Hepatocyte (in vitro differentiated cells): ENCODE results near the gene GNB3. TPM values are rescaled to one million over a fixed set of nuclear protein-coding genes. Genes with fewer than 3 reads are reported as not detected.
"Not testable (repeated sequence)": the region's sequence is repeated elsewhere in the genome, so short reads cannot be mapped to it uniquely, and the experiment has no call there.

Source experiments
- DNase-seq: peaks from one replicate; pipeline ENCODE4 v3.0.0-alpha.2; 2016; ENCODE audit warnings: low spot score
- H2AFZ ChIP-seq: fragments of 200-600 bp; sonication (generic); 2 replicates; pipeline ENCODE4 v1.6.0; 2016; ENCODE audit warnings: antibody characterized with exemption, mild to moderate bottlenecking
- H3K27ac ChIP-seq: fragments of 200-600 bp; sonication (generic); 2 replicates; pipeline ENCODE4 v1.5.1; 2016; ENCODE audit warnings: mild to moderate bottlenecking
- H3K27me3 ChIP-seq: fragments of 200-600 bp; sonication (generic); 2 replicates; pipeline ENCODE4 v1.6.1; 2016
- H3K36me3 ChIP-seq: fragments of 200-600 bp; sonication (generic); replicated peaks from 2 replicates; pipeline ENCODE4 v1.5.1; 2016; ENCODE audit warnings: low read depth; ENCODE audit not compliant: insufficient read depth
- H3K4me1 ChIP-seq: fragments of 200-600 bp; sonication (generic); 2 replicates; pipeline ENCODE4 v1.5.1; 2016; ENCODE audit warnings: mild to moderate bottlenecking, moderate library complexity; ENCODE audit not compliant: insufficient read depth
- H3K4me2 ChIP-seq: fragments of 200-600 bp; sonication (generic); 2 replicates; pipeline ENCODE4 v1.6.0; 2016
- H3K4me3 ChIP-seq: fragments of 200-600 bp; sonication (generic); 2 replicates; pipeline ENCODE4 v1.5.1; 2016; ENCODE audit warnings: mild to moderate bottlenecking
- H3K79me2 ChIP-seq: fragments of 200-600 bp; sonication (generic); 2 replicates; pipeline ENCODE4 v1.6.0; 2017; ENCODE audit warnings: mild to moderate bottlenecking
- H3K9me2 ChIP-seq: fragments of 200-600 bp; sonication (generic); replicated peaks from 2 replicates; pipeline ENCODE4 v1.6.0; 2017; ENCODE audit warnings: mild to moderate bottlenecking; ENCODE audit not compliant: insufficient read depth
- H3K9me3 ChIP-seq: fragments of 200-600 bp; sonication (generic); 2 replicates; pipeline ENCODE4 v1.5.1; 2016; ENCODE audit warnings: low read depth, mild to moderate bottlenecking
- H4K20me1 ChIP-seq: fragments of 200-600 bp; sonication (generic); 2 replicates; pipeline ENCODE4 v1.6.0; 2016; ENCODE audit warnings: mild to moderate bottlenecking; ENCODE audit not compliant: insufficient read depth, poor library complexity, severe bottlenecking
- CTCF ChIP-seq: fragments of 200-600 bp; sonication (generic); IDR thresholded peaks from 2 replicates; pipeline ENCODE4 v1.5.1; 2016; ENCODE audit warnings: antibody characterized with exemption, mild to moderate bottlenecking; ENCODE audit not compliant: poor library complexity
- EZH2 ChIP-seq: fragments of 200-600 bp; sonication (generic); IDR thresholded peaks from 2 replicates; pipeline ENCODE4 v1.6.1; 2016; ENCODE audit warnings: antibody characterized with exemption, mild to moderate bottlenecking, borderline replicate concordance
- EZH2phosphoT487 ChIP-seq: fragments of 200-600 bp; sonication (generic); IDR thresholded peaks from one replicate; pipeline ENCODE4 v1.6.1; 2018; ENCODE audit warnings: antibody characterized with exemption, mild to moderate bottlenecking, low read depth, moderate library complexity; ENCODE audit not compliant: unreplicated experiment, severe bottlenecking
- WGBS: methylation state at CpG from one replicate; pipeline ENCODE4 v1.1.6; 2016; ENCODE audit warnings: low lambda C conversion rate; ENCODE audit errors: missing lambda C conversion rate; 5-methylcytosine and 5-hydroxymethylcytosine counted together
- polyA plus RNA-seq: library from polyadenylated mRNA; unstranded; fragments of >200 nt; fragmentation: Nextera tagmentation; extraction: Ambion mirVana; gene quantifications from 2 replicates; pipeline ENCODE4 v1.2.1, GENCODE V29; 2016
- total RNA-seq: library from RNA; depleted of rRNA; stranded (reverse); fragments of >200 nt; gene quantifications from 2 replicates; pipeline ENCODE4 v1.2.3, GENCODE V29; 2014

The GNB3 gene
- total and polyA plus RNA-seq, 2 experiments from 2014 or later = 2.6 to 10.2 TPM

GRCh38 chr12:6861391-6861790 lies 20.7 kb downstream of the GNB3 start:
- no peaks in the 10 kb centered on the region for H3K9me2 ChIP-seq
- H3K9me3 ChIP-seq = no peaks in the 10 kb centered on the region
- no peaks in the 10 kb centered on the region for H4K20me1 ChIP-seq
- no peak overlapping the region for H3K27ac ChIP-seq
- no peak overlapping the region for H3K4me2 ChIP-seq
- TF ChIP-seq EZH2 (no peak), CTCF (no peak), EZH2phosphoT487 (no peak)
- DNase-seq = no peak
- no peak overlapping the region for H2AFZ ChIP-seq
- WGBS = 99% methylated on average over 9 of the region's 9 CpGs
- no peak overlapping the region for H3K4me3 ChIP-seq
- no peaks in the 10 kb centered on the region for H3K27me3 ChIP-seq
- no peaks in the 10 kb centered on the region for H3K36me3 ChIP-seq
- no peaks in the 10 kb centered on the region for H3K4me1 ChIP-seq
- no peaks in the 10 kb centered on the region for H3K79me2 ChIP-seq

GRCh38 chr12:6863033-6863432 lies 22.3 kb downstream of the GNB3 start:
- no peaks in the 10 kb centered on the region for H3K36me3 ChIP-seq
- no peaks in the 10 kb centered on the region for H3K9me2 ChIP-seq
- no peak overlapping the region for H3K4me2 ChIP-seq

DNA sequence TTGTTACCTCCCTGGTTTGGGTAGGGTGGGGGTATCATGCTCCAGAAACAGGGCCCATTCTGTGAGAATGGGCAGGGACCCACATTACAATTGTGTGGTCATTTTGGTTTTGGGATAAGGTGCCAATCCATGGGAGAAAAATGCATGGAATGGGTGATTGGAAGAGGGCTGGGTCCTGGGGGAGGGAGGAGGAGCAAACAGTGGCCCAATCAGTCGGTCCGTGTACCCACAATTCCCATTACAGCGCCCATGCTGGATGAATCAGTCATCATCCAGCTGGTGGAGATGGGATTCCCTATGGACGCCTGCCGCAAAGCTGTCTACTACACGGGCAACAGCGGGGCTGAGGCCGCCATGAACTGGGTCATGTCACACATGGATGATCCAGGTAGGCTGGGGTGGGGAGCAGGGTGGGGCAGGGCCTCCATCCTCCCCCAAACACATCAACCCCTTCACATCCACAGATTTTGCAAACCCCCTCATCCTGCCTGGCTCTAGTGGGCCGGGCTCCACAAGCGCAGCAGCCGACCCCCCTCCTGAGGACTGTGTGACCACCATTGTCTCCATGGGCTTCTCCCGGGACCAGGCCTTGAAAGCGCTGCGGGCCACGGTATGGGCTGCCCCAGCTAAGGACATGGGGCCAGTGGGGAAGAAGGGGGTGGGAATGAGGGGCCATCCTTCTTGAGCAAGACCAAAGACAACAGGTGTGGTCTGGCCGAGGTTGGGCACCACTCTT lies 23.0 kb downstream of the GNB3 start:
- H3K27me3 ChIP-seq = no peaks in the 10 kb centered on the region
- TF ChIP-seq EZH2 (no peak), CTCF (no peak), EZH2phosphoT487 (no peak)
- H3K4me2 ChIP-seq = no peak overlapping the region
- peaks cover 5% of the 10 kb centered on the region for H3K4me1 ChIP-seq
- H3K9me3 ChIP-seq = no peaks in the 10 kb centered on the region
- H3K9me2 ChIP-seq = no peaks in the 10 kb centered on the region
- H4K20me1 ChIP-seq = peaks cover 8% of the 10 kb centered on the region
- H3K4me3 ChIP-seq = no peak overlapping the region
- WGBS = 98% methylated on average over 16 of the region's 16 CpGs
- DNase-seq = no peak
- H2AFZ ChIP-seq = no peak overlapping the region
- H3K79me2 ChIP-seq = peaks cover 13% of the 10 kb centered on the region
- no peaks in the 10 kb centered on the region for H3K36me3 ChIP-seq
- no peak overlapping the region for H3K27ac ChIP-seq

More at GRCh38 chr12:6863033-6863432, 22.3 kb downstream of the GNB3 start:
- Histone ChIP-seq H3K27ac (no peak overlapping the region), H3K4me1 (no peaks in the 10 kb centered on the region), H3K9me3 (no peaks in the 10 kb centered on the region), H4K20me1 (peaks cover under 1% of the 10 kb centered on the region), H3K27me3 (no peaks in the 10 kb centered on the region), H2AFZ (no peak overlapping the region), H3K4me3 (no peak overlapping the region), H3K79me2 (peaks cover 6% of the 10 kb centered on the region)
- no peak for DNase-seq
- WGBS = 98% methylated on average over 11 of the region's 11 CpGs
- TF ChIP-seq CTCF = no peak
- no peak for TF ChIP-seq EZH2phosphoT487
- no peak for TF ChIP-seq EZH2

DNA sequence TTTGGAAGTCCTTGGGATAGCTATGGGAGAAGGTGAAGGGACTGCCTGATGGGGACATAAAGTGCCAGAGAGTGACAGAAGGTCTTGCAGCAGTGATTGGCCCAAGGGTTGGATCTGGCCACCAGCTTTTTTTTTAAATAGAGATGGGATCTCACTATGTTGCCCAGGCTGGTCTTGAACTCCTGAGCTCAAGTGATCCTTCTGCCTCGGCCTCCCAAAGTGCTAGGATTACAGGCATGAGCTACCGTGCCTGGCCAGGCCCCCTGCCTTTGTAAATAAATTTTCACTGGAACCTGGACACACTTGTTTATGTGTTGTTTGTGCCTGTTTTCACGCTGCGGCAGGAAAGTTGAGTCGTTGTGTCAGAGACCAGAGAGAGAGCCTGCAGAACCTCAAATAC lies 24.6 kb downstream of the GNB3 start:
- not testable (repeated sequence) for DNase-seq, H3K4me3 ChIP-seq, H3K9me3 ChIP-seq, H3K36me3 ChIP-seq, H3K4me2 ChIP-seq, H3K9me2 ChIP-seq, H2AFZ ChIP-seq, H3K27ac ChIP-seq, H3K27me3 ChIP-seq
- Histone ChIP-seq H3K4me1 (peaks cover 11% of the 10 kb centered on the region), H4K20me1 (peaks cover 19% of the 10 kb centered on the region), H3K79me2 (peaks cover 22% of the 10 kb centered on the region)
- WGBS = 93% methylated on average over 5 of the region's 5 CpGs
